GM23338 (cell line): ENCODE measurements around the gene TEX35.

Experiments
- CTCF ChIP-seq, 2 experiments: fragments of 200-600 bp in 1 of 2; sonication (generic) in 1 of 2; conservative IDR thresholded peaks; 2 replicates each; pipeline versions ENCODE4 v1.5.1 to v1.6.1; 2016 to 2017; ENCODE audit warnings: antibody characterized with exemption in 2 of 2, low read depth in 2 of 2, mild to moderate bottlenecking in 2 of 2, moderate library complexity in 1 of 2
- EZH2 ChIP-seq: fragments of 200-600 bp; sonication (generic); IDR thresholded peaks from one replicate; pipeline ENCODE4 v1.8.0; 2017; ENCODE audit warnings: antibody characterized with exemption, mild to moderate bottlenecking, low read depth; ENCODE audit not compliant: unreplicated experiment
- EZH2phosphoT487 ChIP-seq: fragments of 200-600 bp; sonication (generic); IDR thresholded peaks from one replicate; pipeline ENCODE4 v1.8.1; 2018; ENCODE audit warnings: antibody characterized with exemption; ENCODE audit not compliant: unreplicated experiment
- JUNB ChIP-seq: IDR thresholded peaks from one replicate; pipeline ENCODE4 v1.6.1; 2016; ENCODE audit warnings: antibody characterized with exemption; ENCODE audit not compliant: unreplicated experiment
- NANOG ChIP-seq: IDR thresholded peaks from 2 replicates; pipeline ENCODE4 v1.6.1; 2016; ENCODE audit warnings: antibody characterized with exemption, borderline replicate concordance
- POLR2AphosphoS5 ChIP-seq: IDR thresholded peaks from 2 replicates; pipeline ENCODE4 v1.6.1; 2016; ENCODE audit warnings: antibody characterized with exemption, low read depth
- REST ChIP-seq: IDR thresholded peaks from one replicate; pipeline ENCODE4 v1.6.1; 2018; ENCODE audit warnings: antibody characterized with exemption; ENCODE audit not compliant: unreplicated experiment
- STAT1 ChIP-seq: IDR thresholded peaks from one replicate; pipeline ENCODE4 v1.6.1; 2016; ENCODE audit warnings: antibody characterized with exemption; ENCODE audit not compliant: unreplicated experiment
- ZNF114 ChIP-seq: fragments of 250-450 bp; sonication (Bioruptor Pico); IDR thresholded peaks from 2 replicates; pipeline ENCODE4 v1.5.0; 2020; ENCODE audit warnings: mild to moderate bottlenecking, moderate library complexity
- ZNF462 ChIP-seq: fragments of 250-450 bp; sonication (Bioruptor Pico); IDR thresholded peaks from 2 replicates; pipeline ENCODE4 v1.5.0; 2020; ENCODE audit warnings: mild to moderate bottlenecking, moderate library complexity

- TF ChIP-seq CTCF (conservative IDR thresholded peaks at IDR 0.05; ENCODE audit: low read depth in 2 of 2) (no peak), REST (no peak), EZH2phosphoT487 (no peak), EZH2 (no peak), POLR2AphosphoS5 (no peak), STAT1 (no peak), NANOG (no peak), JUNB (no peak), ZNF114 (CRISPR knock-in tag) (no peak), ZNF462 (CRISPR knock-in tag) (no peak)
These were observed 17.0 kb upstream of the TEX35 start for GRCh38 chr1:178495741-178496409.
